PC-9 (cell line): ENCODE data around the gene KCNN1.

ENCODE experiments used
- EZH2 ChIP-seq: fragments of 200-600 bp; sonication (generic); IDR thresholded peaks from 2 replicates; pipeline ENCODE4 v1.8.0; 2017; ENCODE audit warnings: antibody characterized with exemption, low read depth
- TF ChIP-seq, protein P1 (sequence below): fragments of 200-600 bp; sonication (generic); conservative IDR thresholded peaks from 2 replicates; pipeline ENCODE4 v1.6.1; 2017; ENCODE audit warnings: mixed run types, antibody characterized with exemption, mild to moderate bottlenecking, moderate library complexity

- TF ChIP-seq, protein P1, sequence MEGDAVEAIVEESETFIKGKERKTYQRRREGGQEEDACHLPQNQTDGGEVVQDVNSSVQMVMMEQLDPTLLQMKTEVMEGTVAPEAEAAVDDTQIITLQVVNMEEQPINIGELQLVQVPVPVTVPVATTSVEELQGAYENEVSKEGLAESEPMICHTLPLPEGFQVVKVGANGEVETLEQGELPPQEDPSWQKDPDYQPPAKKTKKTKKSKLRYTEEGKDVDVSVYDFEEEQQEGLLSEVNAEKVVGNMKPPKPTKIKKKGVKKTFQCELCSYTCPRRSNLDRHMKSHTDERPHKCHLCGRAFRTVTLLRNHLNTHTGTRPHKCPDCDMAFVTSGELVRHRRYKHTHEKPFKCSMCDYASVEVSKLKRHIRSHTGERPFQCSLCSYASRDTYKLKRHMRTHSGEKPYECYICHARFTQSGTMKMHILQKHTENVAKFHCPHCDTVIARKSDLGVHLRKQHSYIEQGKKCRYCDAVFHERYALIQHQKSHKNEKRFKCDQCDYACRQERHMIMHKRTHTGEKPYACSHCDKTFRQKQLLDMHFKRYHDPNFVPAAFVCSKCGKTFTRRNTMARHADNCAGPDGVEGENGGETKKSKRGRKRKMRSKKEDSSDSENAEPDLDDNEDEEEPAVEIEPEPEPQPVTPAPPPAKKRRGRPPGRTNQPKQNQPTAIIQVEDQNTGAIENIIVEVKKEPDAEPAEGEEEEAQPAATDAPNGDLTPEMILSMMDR = no peak
- TF ChIP-seq EZH2 = no peak
These were observed 33.3 kb upstream of the KCNN1 start for GRCh38 chr19:17933414-17934129.
